ENCODE data around the gene RBM10.
"Not testable (repeated sequence)": the region's sequence is repeated elsewhere in the genome, so short reads cannot be mapped to it uniquely, and the experiment has no call there.

RBM10 gene

DNA sequence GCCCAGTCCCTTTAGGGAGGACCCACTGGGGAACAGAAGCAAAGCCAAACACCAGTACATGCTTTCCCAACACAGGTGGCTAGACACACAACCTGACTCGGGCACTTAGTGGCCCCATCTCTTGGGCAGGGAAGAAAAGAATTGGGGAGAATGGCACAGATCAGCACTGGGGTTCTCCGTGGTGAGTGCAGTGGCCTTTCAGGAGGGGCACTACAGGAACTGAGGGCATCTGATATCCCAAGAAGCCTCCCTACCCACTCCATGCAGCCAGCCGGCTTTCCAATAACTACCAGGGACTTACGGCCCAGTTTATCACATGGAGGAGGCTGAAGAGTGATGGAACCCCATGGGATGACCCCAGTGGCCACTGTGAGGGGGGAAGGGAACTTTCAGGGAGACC lies 43.8 kb upstream of the RBM10 start:
- no peak overlapping the region for H3K4me2 ChIP-seq (ENCODE audit: insufficient read depth, low read length, poor library complexity, severe bottlenecking)
- H3K27ac ChIP-seq (replicated peaks; ENCODE audit: low read length): no peak overlapping the region
- H3K27me3 ChIP-seq (ENCODE audit: control insufficient read depth in 3 of 3, insufficient read depth in 3 of 3, low read depth in 1 of 3, low read length in 3 of 3): peaks cover 0 to 8% (median 0%) of the 10 kb centered on the region in 3 experiments
- no peak overlapping the region for H4K91ac ChIP-seq (ENCODE audit: low read depth, low read length, poor library complexity)
- H3K4ac ChIP-seq (ENCODE audit: low read length): no peak overlapping the region
- no peak overlapping the region for H3K4me3 ChIP-seq (ENCODE audit: low read length in 2 of 2)
- H2BK15ac ChIP-seq (ENCODE audit: low read length): no peak overlapping the region
- H2AK5ac ChIP-seq (ENCODE audit: low read depth, low read length): no peak overlapping the region
- DNase-seq (ENCODE audit: low spot score): no peak
- no peak overlapping the region for H2BK120ac ChIP-seq (ENCODE audit: low read depth, low read length)
- no peaks in the 10 kb centered on the region for H3K4me1 ChIP-seq (ENCODE audit: control insufficient read depth in 2 of 2, insufficient read depth in 1 of 2, low read depth in 1 of 2, low read length in 2 of 2)
- H2BK12ac ChIP-seq (ENCODE audit: low read length): no peak overlapping the region
- no peak overlapping the region for H4K8ac ChIP-seq (ENCODE audit: low read depth, low read length)
- H3K36me3 ChIP-seq (replicated peaks in 1 of 2; ENCODE audit: control insufficient read depth in 2 of 2, insufficient read depth in 2 of 2, low read length in 2 of 2): no peaks in the 10 kb centered on the region
- H3K23ac ChIP-seq (ENCODE audit: low read depth, low read length, poor library complexity): no peak overlapping the region
- no peaks in the 10 kb centered on the region for H3K79me1 ChIP-seq (ENCODE audit: low read depth, low read length)
- no peak overlapping the region for H3K14ac ChIP-seq (ENCODE audit: low read length)
- H2AFZ ChIP-seq (ENCODE audit: low read length): no peak overlapping the region
- H2BK5ac ChIP-seq (ENCODE audit: low read length): no peak overlapping the region
- H3K9ac ChIP-seq (ENCODE audit: low read depth, low read length, poor library complexity): no peak overlapping the region
- H3K9me3 ChIP-seq (replicated peaks in 1 of 2; ENCODE audit: control insufficient read depth in 2 of 2, insufficient read depth in 1 of 2, low read depth in 1 of 2, low read length in 2 of 2): no peaks in the 10 kb centered on the region
- WGBS, 2 donors (ENCODE audit: extremely low coverage in 2 of 2, insufficient read length in 2 of 2, insufficient replicate concordance in 1 of 2): no CpG with 5 or more reads among the region's 4 CpGs
- no peak overlapping the region for H3K18ac ChIP-seq (ENCODE audit: low read length)

DNA sequence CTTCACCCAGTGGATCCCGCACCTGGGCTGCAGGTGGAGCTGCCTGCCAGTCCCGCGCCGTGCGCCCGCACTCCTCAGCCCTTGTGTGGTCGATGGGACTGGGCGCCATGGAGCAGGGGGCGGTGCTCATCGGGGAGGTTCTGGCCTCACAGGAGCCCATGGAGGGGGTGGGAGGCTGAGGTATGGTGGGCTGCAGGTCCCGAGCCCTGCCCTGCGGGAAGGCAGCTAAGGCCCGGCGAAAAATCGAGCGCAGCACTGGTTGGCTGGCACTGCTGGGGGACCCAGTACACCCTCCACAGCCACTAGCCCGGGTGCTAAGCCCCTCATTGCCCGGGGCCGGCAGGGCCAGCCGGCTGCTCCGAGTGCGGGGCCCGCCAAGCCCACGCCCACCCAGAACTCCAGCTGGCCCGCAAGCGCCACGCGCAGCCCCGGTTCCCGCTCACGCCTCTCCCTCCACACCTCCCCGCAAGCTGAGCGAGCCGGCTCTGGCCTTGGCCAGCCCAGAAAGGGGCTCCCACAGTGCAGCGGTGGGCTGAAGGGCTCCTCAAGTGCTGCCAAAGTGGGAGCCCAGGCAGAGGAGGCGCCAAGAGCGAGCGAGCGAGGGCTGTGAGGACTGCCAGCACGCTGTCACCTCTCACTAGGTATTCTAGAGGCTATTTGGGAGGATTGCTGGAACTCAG lies 33.9 kb upstream of the RBM10 start:
- not testable (repeated sequence) for H2BK12ac ChIP-seq (ENCODE audit: low read length); H2BK120ac ChIP-seq (ENCODE audit: low read depth, low read length); H3K4me3 ChIP-seq (ENCODE audit: low read length in 2 of 2); H3K9ac ChIP-seq (ENCODE audit: low read depth, low read length, poor library complexity); DNase-seq (ENCODE audit: low spot score); H3K23ac ChIP-seq (ENCODE audit: low read depth, low read length, poor library complexity); H2AFZ ChIP-seq (ENCODE audit: low read length); H2BK15ac ChIP-seq (ENCODE audit: low read length); H3K14ac ChIP-seq (ENCODE audit: low read length); H3K9me3 ChIP-seq (replicated peaks in 1 of 2; ENCODE audit: control insufficient read depth in 2 of 2, insufficient read depth in 1 of 2, low read depth in 1 of 2, low read length in 2 of 2); H4K8ac ChIP-seq (ENCODE audit: low read depth, low read length); H3K36me3 ChIP-seq (replicated peaks in 1 of 2; ENCODE audit: control insufficient read depth in 2 of 2, insufficient read depth in 2 of 2, low read length in 2 of 2); H2AK5ac ChIP-seq (ENCODE audit: low read depth, low read length); H3K18ac ChIP-seq (ENCODE audit: low read length); H3K4me1 ChIP-seq (ENCODE audit: control insufficient read depth in 2 of 2, insufficient read depth in 1 of 2, low read depth in 1 of 2, low read length in 2 of 2); H2BK5ac ChIP-seq (ENCODE audit: low read length); H4K91ac ChIP-seq (ENCODE audit: low read depth, low read length, poor library complexity); H3K27ac ChIP-seq (replicated peaks; ENCODE audit: low read length); H3K79me1 ChIP-seq (ENCODE audit: low read depth, low read length); H3K4me2 ChIP-seq (ENCODE audit: insufficient read depth, low read length, poor library complexity, severe bottlenecking); H3K4ac ChIP-seq (ENCODE audit: low read length)
- WGBS, 2 donors (ENCODE audit: extremely low coverage in 2 of 2, insufficient read length in 2 of 2, insufficient replicate concordance in 1 of 2): no CpG with 5 or more reads among the region's 40 CpGs
- H3K27me3 ChIP-seq (ENCODE audit: control insufficient read depth in 3 of 3, insufficient read depth in 3 of 3, low read depth in 1 of 3, low read length in 3 of 3): peaks cover 0 to 11% (median 0%) of the 10 kb centered on the region in 3 experiments

GRCh38 chrX:47112316-47112954 lies 32.6 kb upstream of the RBM10 start:
- peaks cover 0 to 11% (median 0%) of the 10 kb centered on the region in 3 experiments for H3K27me3 ChIP-seq (ENCODE audit: control insufficient read depth in 3 of 3, insufficient read depth in 3 of 3, low read depth in 1 of 3, low read length in 3 of 3)

GRCh38 chrX:47116551-47117110 lies 28.4 kb upstream of the RBM10 start:
- not testable (repeated sequence) for H4K8ac ChIP-seq (ENCODE audit: low read depth, low read length); H3K9me3 ChIP-seq (replicated peaks in 1 of 2; ENCODE audit: control insufficient read depth in 2 of 2, insufficient read depth in 1 of 2, low read depth in 1 of 2, low read length in 2 of 2); H2AK5ac ChIP-seq (ENCODE audit: low read depth, low read length); H3K14ac ChIP-seq (ENCODE audit: low read length); H3K18ac ChIP-seq (ENCODE audit: low read length); H3K4me1 ChIP-seq (ENCODE audit: control insufficient read depth in 2 of 2, insufficient read depth in 1 of 2, low read depth in 1 of 2, low read length in 2 of 2); H3K9ac ChIP-seq (ENCODE audit: low read depth, low read length, poor library complexity); H3K79me1 ChIP-seq (ENCODE audit: low read depth, low read length); H3K36me3 ChIP-seq (replicated peaks in 1 of 2; ENCODE audit: control insufficient read depth in 2 of 2, insufficient read depth in 2 of 2, low read length in 2 of 2); H2BK15ac ChIP-seq (ENCODE audit: low read length); H2BK5ac ChIP-seq (ENCODE audit: low read length); H2AFZ ChIP-seq (ENCODE audit: low read length); H3K23ac ChIP-seq (ENCODE audit: low read depth, low read length, poor library complexity); H2BK120ac ChIP-seq (ENCODE audit: low read depth, low read length); H3K4ac ChIP-seq (ENCODE audit: low read length); H4K91ac ChIP-seq (ENCODE audit: low read depth, low read length, poor library complexity); H2BK12ac ChIP-seq (ENCODE audit: low read length); H3K27ac ChIP-seq (replicated peaks; ENCODE audit: low read length); H3K4me3 ChIP-seq (ENCODE audit: low read length in 2 of 2); DNase-seq (ENCODE audit: low spot score); H3K4me2 ChIP-seq (ENCODE audit: insufficient read depth, low read length, poor library complexity, severe bottlenecking)
- peaks cover 0 to 29% (median 0%) of the 10 kb centered on the region in 3 experiments for H3K27me3 ChIP-seq (ENCODE audit: control insufficient read depth in 3 of 3, insufficient read depth in 3 of 3, low read depth in 1 of 3, low read length in 3 of 3)
- WGBS, 2 donors (ENCODE audit: extremely low coverage in 2 of 2, insufficient read length in 2 of 2, insufficient replicate concordance in 1 of 2): no CpG with 5 or more reads among the region's 7 CpGs

More at GRCh38 chrX:47112316-47112954, 32.6 kb upstream of the RBM10 start:
- H3K9me3 ChIP-seq (replicated peaks in 1 of 2; ENCODE audit: control insufficient read depth in 2 of 2, insufficient read depth in 1 of 2, low read depth in 1 of 2, low read length in 2 of 2): no peaks in the 10 kb centered on the region
- H3K23ac ChIP-seq (ENCODE audit: low read depth, low read length, poor library complexity): no peak overlapping the region
- H3K4ac ChIP-seq (ENCODE audit: low read length): no peak overlapping the region
- H2BK12ac ChIP-seq (ENCODE audit: low read length): no peak overlapping the region
- no peak overlapping the region for H2AFZ ChIP-seq (ENCODE audit: low read length)
- H3K27ac ChIP-seq (replicated peaks; ENCODE audit: low read length): no peak overlapping the region
- no peaks in the 10 kb centered on the region for H3K36me3 ChIP-seq (replicated peaks in 1 of 2; ENCODE audit: control insufficient read depth in 2 of 2, insufficient read depth in 2 of 2, low read length in 2 of 2)
- no peak overlapping the region for H2BK15ac ChIP-seq (ENCODE audit: low read length)
- H4K91ac ChIP-seq (ENCODE audit: low read depth, low read length, poor library complexity): no peak overlapping the region
- DNase-seq (ENCODE audit: low spot score): no peak
- no peak overlapping the region for H3K9ac ChIP-seq (ENCODE audit: low read depth, low read length, poor library complexity)
- H2AK5ac ChIP-seq (ENCODE audit: low read depth, low read length): no peak overlapping the region
- H2BK5ac ChIP-seq (ENCODE audit: low read length): no peak overlapping the region
- H3K4me1 ChIP-seq (ENCODE audit: control insufficient read depth in 2 of 2, insufficient read depth in 1 of 2, low read depth in 1 of 2, low read length in 2 of 2): no peaks in the 10 kb centered on the region
- WGBS, 2 donors (ENCODE audit: extremely low coverage in 2 of 2, insufficient read length in 2 of 2, insufficient replicate concordance in 1 of 2): no CpG with 5 or more reads among the region's 9 CpGs
- no peak overlapping the region for H3K4me3 ChIP-seq (ENCODE audit: low read length in 2 of 2)
- H3K14ac ChIP-seq (ENCODE audit: low read length): no peak overlapping the region
- no peak overlapping the region for H4K8ac ChIP-seq (ENCODE audit: low read depth, low read length)
- H3K18ac ChIP-seq (ENCODE audit: low read length): no peak overlapping the region
- no peak overlapping the region for H3K4me2 ChIP-seq (ENCODE audit: insufficient read depth, low read length, poor library complexity, severe bottlenecking)
- no peak overlapping the region for H2BK120ac ChIP-seq (ENCODE audit: low read depth, low read length)
- H3K79me1 ChIP-seq (ENCODE audit: low read depth, low read length): no peaks in the 10 kb centered on the region

All from neuronal stem cell (in vitro differentiated cells).